Islet precursor cell (in vitro differentiated cells): ENCODE results near the gene HECTD2.
"Not testable (repeated sequence)": the region's sequence is repeated elsewhere in the genome, so short reads cannot be mapped to it uniquely, and the experiment has no call there.

ENCODE experiments used
- DNase-seq: peaks from one replicate; pipeline ENCODE4 v3.0.0-alpha.2; 2018

The HECTD2 gene

DNA sequence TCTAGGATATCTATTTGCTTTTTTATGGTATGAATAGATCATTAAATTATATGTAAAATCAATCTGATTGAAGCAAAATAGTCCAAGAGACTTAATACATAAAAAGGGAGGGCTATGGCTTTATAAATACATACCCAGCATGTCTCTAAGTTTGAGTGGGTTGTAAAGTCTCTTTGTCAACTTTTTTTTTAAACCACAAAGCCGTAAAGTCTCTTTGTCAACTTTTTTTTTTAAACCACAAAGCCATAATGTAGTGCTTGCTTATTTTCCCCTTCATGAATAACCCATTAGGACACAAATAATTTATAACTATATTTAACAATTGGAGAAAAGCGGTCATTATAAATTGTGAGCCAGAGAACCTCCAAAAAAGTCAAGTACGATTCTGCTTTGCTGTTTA lies 5.7 kb downstream of the HECTD2 start:
- DNase-seq, result no peak

DNA sequence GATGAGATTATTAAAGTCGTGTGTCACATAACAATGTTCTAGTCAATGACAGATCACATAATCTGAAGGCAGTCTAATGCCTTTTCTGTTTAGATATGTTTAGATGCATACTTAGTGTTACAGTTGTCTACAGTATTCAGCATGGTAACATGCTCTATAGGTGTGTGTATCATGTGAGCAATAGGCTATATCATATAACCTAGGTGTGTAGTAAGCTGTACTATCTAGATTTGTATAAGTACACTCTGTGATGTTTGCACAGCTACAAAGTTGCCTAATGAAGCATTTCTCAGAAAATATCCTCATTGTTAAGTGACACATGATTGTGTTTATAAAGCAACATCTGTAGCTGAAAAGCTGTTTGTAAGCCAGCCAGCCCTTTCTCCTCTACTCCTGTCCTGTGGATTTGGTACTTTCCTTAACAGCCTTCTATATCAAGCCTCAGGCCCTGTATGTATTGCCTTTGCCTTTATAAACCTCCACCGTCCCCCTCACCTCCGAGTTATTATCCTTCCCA lies 6.3 kb downstream of the HECTD2 start:
- no peak for DNase-seq

DNA sequence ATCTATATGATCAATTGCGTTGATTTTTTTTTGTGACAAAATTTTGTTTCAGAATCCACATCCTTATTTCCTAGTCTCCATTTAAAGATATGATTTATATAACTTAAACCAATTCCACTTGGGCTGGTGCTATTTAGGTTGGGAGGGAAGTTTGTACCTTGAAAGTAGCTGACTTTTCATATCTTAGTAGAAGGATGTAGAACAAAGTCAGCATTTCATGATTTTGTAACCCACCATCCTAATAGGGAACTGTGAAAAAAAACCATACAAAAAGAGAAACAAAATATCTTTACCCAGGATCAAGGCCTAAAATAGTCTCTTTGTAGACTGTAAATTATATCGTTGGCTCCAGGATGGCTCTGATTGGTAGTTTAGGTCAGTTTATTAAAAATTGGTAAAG lies 8.3 kb downstream of the HECTD2 start:
- DNase-seq, result no peak

DNA sequence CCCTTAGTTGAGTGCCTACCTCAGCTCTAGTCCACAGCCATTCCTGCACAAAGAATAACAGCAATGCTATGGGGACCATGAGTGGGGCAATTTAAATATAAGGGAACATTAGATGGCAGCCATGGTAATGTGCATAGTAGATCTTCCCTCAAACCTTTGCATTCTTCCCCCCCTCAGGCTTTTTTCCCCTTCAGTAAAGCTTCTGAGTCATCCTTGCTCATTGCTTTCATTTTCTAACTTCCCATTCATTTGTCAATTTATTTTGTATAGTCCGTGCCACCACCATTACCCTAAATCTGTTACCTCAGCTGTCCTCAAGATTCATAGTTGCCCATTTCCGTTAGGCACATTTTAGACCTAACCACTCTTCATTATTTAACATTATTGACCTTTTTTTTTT lies 10.7 kb downstream of the HECTD2 start:
- no peak for DNase-seq

DNA sequence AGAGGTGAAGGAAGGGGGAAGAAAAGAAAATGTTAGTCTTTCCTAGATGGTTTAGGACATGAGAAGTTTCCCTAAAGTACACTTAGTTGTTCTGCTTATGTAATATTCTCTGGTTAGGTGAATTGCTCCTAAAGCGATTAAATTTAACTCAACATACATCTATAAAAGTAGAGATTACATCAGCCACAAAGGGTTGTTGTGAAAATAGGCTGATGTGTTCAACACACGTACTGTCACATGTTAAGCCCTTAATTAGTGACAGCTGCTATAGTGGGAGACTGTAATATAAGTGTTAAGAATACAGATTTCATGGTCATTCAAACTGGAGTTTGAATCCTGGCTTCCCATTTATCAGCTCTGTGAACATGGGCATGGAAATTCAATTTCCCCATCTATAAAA lies 12.8 kb downstream of the HECTD2 start:
- no peak for DNase-seq

DNA sequence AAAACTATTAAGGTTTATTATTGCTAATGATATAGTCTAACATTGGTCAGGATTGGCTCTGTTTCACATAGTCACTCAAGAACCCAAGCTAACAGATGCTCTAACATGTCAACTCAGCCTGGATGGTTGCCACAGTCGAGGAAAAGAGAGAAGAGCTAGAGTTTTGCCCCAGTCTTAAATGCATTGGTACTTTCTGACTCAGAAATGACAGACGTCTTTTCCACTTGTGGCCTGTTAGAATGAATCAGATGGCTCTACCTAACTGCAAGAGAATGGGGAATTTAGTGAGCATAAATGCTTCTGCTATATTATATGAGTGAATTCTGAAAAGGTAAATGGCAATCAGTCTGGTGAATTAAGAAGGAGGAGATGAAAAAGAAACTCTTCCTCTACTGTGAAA lies 13.9 kb downstream of the HECTD2 start:
- no peak for DNase-seq

DNA sequence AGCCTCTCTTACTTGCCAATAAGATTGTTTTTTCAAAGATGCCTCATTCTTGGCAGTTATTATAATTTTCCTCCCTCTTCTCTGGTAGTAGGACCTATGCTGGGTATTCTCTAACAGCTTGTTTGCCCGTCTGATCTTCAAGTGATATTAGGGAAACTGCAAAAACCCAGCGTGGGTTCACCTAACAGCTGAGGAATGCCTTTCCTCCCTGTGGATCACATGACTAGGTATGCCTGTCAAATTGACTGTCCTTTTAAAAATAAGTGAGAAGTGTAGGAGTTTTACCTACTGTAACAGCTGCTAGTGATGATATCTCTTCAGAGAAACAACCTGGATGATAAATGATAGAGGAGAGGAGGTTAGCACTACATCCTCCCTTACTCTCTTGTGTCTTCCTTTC lies 22.0 kb downstream of the HECTD2 start:
- DNase-seq, result no peak

DNA sequence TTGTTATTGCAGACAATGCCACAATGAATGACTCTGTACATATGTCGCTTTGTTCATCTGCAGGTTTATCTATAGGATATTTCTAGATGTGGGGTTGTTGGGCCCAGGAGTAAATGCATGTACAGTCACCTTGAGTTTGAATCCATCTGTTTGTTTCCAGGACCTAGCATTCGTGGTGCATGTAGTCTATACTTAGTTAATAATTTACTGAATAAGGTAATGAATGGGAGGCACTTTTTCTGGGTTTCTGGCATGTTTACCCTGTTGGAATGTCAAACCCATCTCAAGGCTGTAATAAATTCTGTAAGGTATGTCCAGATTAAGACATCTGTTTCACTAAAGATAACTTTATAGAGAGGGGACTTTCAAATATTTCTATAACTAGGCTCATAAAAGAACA lies 23.5 kb downstream of the HECTD2 start:
- DNase-seq, result no peak

DNA sequence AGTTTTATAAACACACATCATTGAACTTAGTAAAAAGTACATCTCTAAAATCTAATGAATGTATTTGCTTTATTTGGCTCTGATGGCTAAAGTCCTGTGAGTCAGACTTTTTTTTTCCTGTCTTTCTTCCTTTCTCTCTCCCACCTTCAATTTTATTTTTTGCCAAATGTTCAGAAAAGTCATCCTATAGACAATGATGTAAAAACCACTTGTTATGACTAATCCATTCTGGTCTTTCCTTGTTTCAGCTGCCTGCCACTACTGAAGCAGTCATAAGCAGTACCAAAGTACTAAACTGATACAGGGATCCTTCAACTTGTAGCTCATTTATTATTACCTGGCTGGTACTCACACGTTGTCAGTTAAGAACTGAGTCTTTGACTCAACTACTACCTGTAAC lies 23.9 kb downstream of the HECTD2 start:
- DNase-seq, result no peak

DNA sequence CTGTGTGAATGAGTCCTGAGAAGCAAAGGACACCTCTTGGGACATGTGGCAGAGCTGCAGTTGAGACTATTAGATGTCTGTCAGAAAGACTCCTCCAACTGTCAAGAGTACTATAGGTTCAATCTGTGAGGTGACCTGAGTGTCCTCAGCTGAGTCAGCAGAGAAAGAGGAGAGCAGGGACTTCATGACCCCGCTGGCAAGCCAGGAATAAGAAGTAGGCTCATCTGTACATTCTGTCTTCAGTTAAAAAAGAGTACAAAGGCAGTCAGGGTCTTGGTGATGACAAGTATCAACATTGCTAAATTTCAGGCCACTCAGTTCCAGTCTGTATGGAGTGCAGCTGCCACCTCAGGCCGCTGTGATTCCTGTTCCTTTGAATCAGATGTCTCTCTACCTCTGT lies 25.1 kb downstream of the HECTD2 start:
- no peak for DNase-seq

DNA sequence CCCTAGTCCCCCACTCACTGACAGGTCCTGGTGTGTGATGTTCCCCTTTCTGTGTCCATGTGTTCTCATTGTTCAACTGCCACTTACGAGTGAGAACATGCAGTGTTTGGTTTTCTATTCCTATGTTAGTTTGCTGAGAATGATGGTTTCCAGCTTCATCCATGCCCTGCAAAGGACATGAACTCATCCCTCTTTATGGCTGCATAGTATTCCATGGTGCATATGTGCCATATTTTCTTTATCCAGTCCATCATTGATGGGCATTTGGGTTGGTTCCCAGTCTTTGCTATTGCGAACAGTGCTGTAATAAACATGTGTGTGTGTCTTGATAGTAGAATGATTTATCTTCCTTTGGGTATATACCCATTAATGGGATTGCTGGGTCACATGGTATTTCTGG lies 28.1 kb downstream of the HECTD2 start:
- not testable (repeated sequence) for DNase-seq

DNA sequence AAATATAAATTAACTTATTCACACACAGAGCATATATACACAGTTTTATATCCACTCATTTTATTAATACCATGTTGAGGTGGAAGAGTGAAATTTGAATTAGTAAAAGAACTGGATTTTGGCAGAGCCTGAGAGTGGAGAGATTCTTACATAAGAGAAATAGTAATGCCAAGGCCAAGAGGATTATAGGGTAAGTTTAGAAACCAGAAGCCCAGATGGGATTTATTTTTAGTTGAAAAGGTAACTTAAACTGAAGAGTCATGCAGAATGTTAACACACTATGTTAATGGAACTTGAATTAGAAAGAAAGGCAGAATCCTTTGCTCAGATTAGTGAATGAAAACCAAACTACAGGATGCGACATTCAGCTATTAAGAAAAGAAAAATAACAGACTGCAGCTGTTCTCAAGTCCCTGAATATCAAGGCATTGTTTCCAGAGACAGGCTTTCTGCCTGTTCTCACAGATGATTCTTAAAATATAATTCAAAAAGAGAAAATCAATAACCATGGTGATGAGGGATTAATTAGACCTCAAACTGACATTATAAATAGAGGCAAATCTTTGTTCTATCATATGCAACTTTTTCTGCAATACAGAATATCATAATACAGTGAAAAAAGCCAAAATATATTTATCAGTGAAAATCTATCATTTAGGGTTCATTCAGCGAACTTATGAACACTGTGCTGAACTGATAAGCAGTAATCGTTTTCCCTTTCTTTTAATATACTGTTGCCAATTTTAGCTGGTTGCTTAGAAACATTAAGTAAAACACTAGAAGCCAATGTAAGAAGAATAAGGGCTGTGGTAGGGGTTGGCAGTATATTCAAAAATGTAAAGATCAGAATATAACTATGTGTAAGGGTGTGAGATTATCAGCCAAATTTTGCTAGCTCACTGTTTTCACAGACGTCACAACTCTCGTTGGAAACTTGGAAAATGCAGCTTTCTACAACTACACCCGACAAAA lies 34.4 kb downstream of the HECTD2 start:
- no peak for DNase-seq

DNA sequence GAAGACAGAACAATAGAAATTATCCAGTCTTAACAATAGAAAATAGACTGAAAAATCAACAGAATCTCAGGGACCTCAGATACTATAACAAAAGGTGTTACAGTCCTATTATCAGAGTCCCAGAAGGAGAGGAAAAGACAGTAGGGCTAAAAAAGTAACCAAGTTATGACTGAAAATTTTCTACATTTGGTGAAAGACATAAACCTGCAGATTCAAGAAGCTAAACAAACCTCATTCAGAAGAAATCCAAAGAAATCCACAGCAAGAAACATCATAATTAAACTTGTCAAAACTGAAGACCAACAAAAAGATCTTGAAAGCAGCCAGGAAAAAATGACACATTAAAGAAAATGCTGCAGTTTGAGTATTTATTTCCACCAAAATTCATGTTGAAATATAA lies 41.9 kb downstream of the HECTD2 start:
- DNase-seq, result no peak

DNA sequence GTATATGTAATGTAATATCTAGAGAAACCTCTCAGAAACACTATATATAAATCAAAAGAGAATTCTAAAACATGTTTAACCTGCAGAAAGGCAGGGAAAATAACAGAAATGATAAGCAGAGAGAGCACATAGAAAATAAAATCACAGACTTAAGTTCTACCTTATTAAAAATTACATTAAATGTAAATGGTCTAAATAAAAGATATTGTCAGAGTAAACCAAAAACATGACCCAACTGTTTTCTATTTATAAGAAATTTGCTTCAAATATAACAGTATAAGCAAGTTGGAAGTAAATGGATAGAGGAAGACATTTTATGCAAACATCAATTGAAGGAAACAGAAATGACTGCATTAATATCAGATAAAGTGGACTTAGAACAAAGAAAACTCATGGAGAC lies 43.4 kb downstream of the HECTD2 start:
- no peak for DNase-seq

DNA sequence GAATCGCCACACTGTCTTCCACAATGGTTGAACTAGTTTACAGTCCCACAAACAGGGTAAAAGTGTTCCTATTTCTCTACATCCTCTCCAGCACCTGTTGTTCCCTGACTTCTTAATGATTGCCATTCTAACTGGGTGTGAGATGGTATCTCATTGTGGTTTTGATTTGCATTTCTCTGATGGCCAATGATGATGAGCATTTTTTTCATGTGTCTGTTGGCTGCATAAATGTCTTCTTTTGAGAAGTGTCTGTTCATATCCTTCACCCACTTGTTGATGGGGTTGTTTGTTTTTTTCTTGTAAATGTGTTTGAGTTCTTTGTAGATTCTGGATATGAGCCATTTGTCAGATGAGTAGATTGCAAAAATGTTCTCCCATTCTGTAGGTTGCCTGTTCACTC lies 45.0 kb downstream of the HECTD2 start:
- DNase-seq, result not testable (repeated sequence)

DNA sequence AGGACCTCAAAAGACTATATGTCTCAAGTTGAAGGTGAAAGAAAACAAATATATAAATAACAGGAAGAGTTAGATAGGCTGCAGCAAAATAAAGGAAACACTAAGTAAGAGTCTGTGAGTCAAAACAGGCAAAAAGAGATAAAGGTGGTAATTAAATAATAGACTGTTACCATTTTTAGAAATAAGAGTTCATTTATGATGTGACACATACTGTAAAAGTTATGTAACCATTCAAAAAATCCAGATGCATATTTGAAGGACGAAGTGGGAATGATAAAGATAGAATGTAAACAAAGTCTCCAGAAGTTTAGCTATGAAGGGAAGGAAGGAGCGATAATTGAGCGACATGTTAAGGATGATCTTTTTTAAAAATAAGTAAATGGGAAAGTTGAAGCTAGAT lies 50.5 kb downstream of the HECTD2 start:
- no peak for DNase-seq

DNA sequence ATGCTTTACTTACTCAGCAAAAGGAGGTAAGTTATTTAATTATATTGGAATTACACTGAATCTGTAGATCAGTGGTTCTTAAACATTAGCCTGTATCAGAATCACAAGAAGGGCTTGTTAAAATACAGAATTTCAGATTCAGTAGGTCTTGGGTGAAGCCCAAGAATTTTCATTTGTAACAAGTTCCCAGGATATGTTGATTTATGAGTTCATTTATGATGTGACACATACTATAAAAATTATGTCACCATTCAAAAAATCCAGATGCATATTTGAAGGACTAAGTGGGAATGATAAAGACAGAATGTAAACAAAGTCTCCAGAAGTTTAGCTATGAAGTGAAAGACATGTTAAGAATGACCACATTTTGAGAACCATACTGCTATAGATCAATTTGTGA lies 52.3 kb downstream of the HECTD2 start:
- no peak for DNase-seq

DNA sequence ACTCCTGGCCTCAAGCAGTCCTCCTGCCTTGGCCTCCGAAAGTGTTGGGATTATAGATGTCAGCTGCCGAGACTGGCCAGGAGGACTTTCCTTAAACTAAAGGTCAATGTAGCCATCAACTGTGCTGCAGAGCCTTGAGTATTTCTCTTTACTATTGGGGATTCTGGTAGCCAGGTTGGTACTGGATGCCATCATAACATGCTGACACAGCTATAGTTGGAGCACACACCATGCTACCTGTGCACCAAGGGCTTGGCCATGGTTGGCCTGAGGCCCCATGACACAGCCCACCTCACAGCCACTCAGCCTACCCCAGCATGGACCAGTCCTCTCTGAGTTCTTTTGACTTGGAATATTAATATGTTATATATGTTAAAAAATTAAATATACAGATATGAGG lies 54.4 kb downstream of the HECTD2 start:
- DNase-seq, result no peak

DNA sequence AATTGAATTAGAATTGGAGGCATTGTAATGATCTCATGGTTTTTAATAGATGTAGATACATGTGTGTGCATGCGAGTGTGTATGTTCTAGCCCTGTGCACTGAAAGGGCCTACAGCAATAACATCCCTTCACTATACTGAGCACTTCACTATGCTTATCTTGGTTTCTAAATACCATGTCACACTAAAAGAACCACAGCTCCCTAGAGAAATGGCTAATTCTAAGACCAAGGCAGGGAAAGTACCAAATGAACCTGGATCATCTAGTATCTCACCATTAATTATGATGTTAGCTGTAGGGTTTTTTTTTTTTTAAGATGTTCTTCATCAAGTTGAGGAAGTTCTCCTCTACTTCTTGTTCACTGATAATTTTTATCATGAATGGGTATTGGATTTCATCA lies 55.1 kb downstream of the HECTD2 start:
- DNase-seq, result no peak

DNA sequence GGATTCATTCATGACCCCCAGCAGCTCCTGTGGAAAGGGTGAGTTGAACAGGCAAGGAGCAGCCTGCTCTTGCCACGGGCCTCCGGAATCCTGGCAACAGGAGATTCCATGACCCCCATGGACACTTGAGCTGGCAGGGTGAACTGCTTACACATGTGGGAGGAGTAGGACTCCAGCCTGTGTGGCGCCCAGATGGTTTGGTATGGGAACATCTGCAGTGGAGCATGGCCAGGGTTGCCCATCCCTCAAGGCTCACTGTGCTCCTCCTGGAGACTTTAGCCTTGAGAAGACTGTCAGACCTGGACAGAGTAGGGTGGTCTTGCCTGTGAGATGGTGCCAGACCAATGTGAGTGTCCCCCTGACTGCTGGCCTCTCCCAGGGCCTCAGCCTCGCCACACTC lies 57.0 kb downstream of the HECTD2 start:
- no peak for DNase-seq

DNA sequence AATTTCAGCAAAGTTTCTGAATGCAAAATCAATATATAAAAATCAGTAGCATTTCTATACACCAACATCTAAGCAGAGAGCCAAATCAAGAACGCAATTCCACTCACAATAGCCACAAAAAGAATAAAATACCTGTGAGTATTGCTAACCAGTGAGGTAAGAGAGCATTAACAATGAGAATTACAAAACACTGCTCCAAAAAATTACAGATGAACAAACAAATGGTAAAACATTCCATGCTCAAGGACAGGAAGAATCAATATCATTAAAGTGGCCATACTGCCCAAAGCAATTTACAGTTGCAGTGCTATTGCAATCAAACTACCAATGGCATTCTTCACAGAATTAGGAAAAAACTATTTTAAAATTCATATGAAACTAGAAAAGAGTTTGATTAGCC lies 61.5 kb downstream of the HECTD2 start:
- no peak for DNase-seq

DNA sequence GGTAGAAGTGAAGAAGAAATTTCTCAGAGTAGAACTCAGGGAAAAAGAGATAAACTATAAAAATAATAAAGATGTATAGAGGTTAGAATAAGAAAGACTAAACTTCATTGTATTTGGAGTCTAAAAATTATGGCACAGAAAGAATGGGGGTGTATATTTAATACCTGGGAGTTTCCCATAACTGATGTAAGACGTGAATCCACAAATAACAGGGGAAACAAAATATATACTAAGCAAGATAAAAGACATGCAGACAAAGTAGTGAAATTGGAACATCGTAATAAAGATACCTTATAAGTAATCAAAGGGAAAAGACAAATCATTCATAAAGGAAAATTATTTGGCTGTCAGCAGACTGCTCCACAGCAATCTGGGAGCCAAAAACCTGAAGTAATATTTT lies 62.8 kb downstream of the HECTD2 start:
- no peak for DNase-seq

DNA sequence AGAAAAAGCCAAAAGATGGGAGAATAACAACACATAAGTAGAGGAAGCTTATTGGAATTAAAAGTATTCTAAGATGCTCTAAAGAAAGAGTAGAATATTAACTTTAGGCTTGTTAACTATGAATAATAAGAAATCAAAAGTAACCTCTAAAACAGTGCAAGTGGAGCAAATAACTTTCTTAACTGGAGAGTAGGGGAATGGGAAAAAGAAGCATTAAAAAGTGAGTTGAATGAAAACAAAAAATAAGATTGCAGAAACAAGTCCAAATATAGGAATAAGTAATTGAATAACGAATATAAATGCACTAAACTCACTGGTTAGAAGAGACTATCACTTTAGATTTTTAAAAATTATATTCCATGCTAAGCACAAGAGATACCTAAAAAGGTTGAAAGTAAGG lies 63.9 kb downstream of the HECTD2 start:
- no peak for DNase-seq

DNA sequence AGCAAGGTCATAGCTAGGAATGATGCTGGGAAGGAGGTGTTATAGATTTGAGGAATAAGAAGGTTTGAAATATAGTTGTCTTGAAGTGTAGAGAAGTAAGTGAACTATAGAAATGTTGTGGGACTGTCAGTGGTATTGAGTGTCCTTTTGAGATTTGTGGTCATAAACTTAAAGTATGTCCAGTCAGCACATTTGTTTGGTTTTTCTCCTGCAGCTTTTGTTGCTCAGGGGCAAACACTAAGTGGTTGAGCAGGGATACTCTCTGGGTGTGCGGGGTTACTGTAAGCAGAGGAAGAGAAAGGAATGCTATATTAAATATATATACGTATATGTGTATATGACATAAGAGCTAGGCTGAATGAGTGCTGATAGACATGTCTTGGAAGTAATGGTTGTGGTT lies 67.1 kb downstream of the HECTD2 start:
- no peak for DNase-seq

DNA sequence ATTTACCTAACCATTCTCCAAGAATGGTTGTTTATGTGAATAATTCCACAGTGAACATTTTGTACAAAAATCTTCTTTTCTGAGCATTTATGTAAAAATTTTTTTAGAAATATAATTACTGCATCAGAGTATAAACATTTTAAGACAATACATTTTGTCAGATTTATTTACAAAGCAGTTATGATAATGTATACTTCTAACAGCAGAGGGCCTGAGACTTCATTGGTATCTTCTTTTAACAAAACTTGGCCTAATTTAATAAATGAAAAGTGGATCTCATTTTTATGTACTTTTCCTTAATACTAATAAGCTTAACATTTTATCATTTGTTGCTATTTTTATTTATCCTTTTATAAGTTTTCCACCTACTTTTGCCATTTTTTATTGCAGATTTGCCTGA lies 69.4 kb downstream of the HECTD2 start:
- no peak for DNase-seq
